HepG2 (cell line): ENCODE data around the gene ASCL2. TPM values are rescaled to one million over a fixed set of nuclear protein-coding genes. Genes with fewer than 3 reads are reported as not detected.

ENCODE experiments used
- ATAC-seq: fragments of 200-7000 bp; cut with Tn5 transposase; 3 replicates; pipeline ENCODE4 v1.9.1; 2020; ENCODE audit warnings: mild to moderate bottlenecking, moderate library complexity
- BruUV-seq: library from RNA; stranded (reverse); fragments of 400-500 nt; replicated peaks from 2 replicates; lab custom pipeline; 2021; lab: Mats Ljungman, UMichigan
- CTCF ChIA-PET: fragments of 300-600 bp; formaldehyde crosslinking; extraction: SDS; loops from one replicate; lab custom pipeline; 2021; ENCODE audit warnings: low total read pairs, inconsistent platforms, low intra/inter-chr PET ratio; lab: Yijun Ruan, JAX
- POLR2A ChIA-PET: fragments of 350-600 bp; sonication (Branson Sonifier 250); formaldehyde crosslinking; loops from one replicate; lab custom pipeline; 2020; ENCODE audit warnings: antibody characterized with exemption, inconsistent platforms; lab: Yijun Ruan, JAX
- DNase-seq: peaks from one replicate; pipeline ENCODE4 v3.0.0-alpha.2; 2015; ENCODE audit warnings: low spot score
- FAIRE-seq: peaks from 3 replicates; lab custom pipeline; 2011; peaks lifted over from hg19 to GRCh38; lab: Jason Lieb, UNC
- H2AFZ ChIP-seq: one replicate; pipeline ENCODE4 v1.6.1; 2011; ENCODE audit warnings: low read length, inconsistent platforms
- H3K27ac ChIP-seq: fragments of 300-600 bp; 3 replicates; pipeline ENCODE4 v1.8.0; 2011; ENCODE audit warnings: mixed run types, mild to moderate bottlenecking, mixed read lengths, low read length, inconsistent platforms; ENCODE audit not compliant: insufficient read depth; ENCODE audit errors: extremely low read length
- H3K27me3 ChIP-seq, 2 experiments: fragments of 200-600 bp in 1 of 2; 2 replicates in 1 of 2; 3 replicates in 1 of 2; pipeline versions ENCODE4 v1.6.0 to v1.8.0; 2011; ENCODE audit warnings: low read length in 2 of 2, mild to moderate bottlenecking in 2 of 2, moderate library complexity in 2 of 2, inconsistent platforms in 1 of 2; ENCODE audit not compliant: insufficient read depth in 2 of 2, control insufficient read depth in 1 of 2
- H3K36me3 ChIP-seq, 2 experiments: fragments of 200-600 bp in 1 of 2; replicated peaks in 1 of 2; 2 replicates in 1 of 2; 3 replicates in 1 of 2; pipeline versions ENCODE4 v1.5.1 to v1.8.0; 2011; ENCODE audit warnings: low read length in 2 of 2, inconsistent platforms in 1 of 2; ENCODE audit not compliant: insufficient read depth in 2 of 2, control insufficient read depth in 1 of 2
- H3K4me1 ChIP-seq: 2 replicates; pipeline ENCODE4 v1.5.1; 2012; ENCODE audit warnings: low read length, inconsistent platforms; ENCODE audit not compliant: insufficient read depth
- H3K4me2 ChIP-seq: 2 replicates; pipeline ENCODE4 v1.6.0; 2011; ENCODE audit warnings: low read depth, low read length, inconsistent platforms
- H3K4me3 ChIP-seq, 3 experiments: fragments of 200-600 bp in 1 of 3; sonication (generic), shearing (Covaris generic) in 1 of 3; replicated peaks in 1 of 3; 2 replicates each; pipeline ENCODE4 v1.5.1; 2011 to 2016; ENCODE audit warnings: low read length in 3 of 3, inconsistent platforms in 2 of 3, low read depth in 2 of 3, mild to moderate bottlenecking in 2 of 3, control low read depth in 1 of 3, mixed read lengths in 1 of 3; ENCODE audit not compliant: insufficient read depth in 1 of 3
- H3K79me2 ChIP-seq: one replicate; pipeline ENCODE4 v1.6.1; 2011; ENCODE audit warnings: low read length, inconsistent platforms; ENCODE audit not compliant: insufficient read depth
- H3K9ac ChIP-seq: 2 replicates; pipeline ENCODE4 v1.6.0; 2011; ENCODE audit warnings: mild to moderate bottlenecking, low read depth, low read length, inconsistent platforms; ENCODE audit not compliant: insufficient read depth
- H3K9me3 ChIP-seq: 2 replicates; pipeline ENCODE4 v1.5.1; 2012; ENCODE audit warnings: mild to moderate bottlenecking, low read length
- H4K20me1 ChIP-seq: 2 replicates; pipeline ENCODE4 v1.6.0; 2011; ENCODE audit warnings: inconsistent platforms, mild to moderate bottlenecking, low read length, moderate library complexity; ENCODE audit not compliant: insufficient read depth
- SIX1 ChIP-seq: sonication (generic); formaldehyde crosslinking; IDR thresholded peaks from 2 replicates; pipeline ENCODE4 v1.4.0; 2020; ENCODE audit warnings: missing genetic modification reagents, borderline replicate concordance
- WGBS: methylation state at CpG from one replicate; pipeline ENCODE4 v1.1.6; 2017; ENCODE audit warnings: low lambda C conversion rate; 5-methylcytosine and 5-hydroxymethylcytosine counted together
- in situ Hi-C: cut with HindIII; loops from 2 replicates; pipeline ENCODE4 v1.10.0; 2017; ENCODE audit warnings: low pct_unique_long_range_greater_than_20kb; ENCODE audit not compliant: extremely low pct_ligation_motif_present
- intact Hi-C: fragments of 100-400 bp; cut with micrococcal nuclease; formaldehyde crosslinking; loops from one replicate; pipeline ENCODE4 v1.10.0; 2022; ENCODE audit not compliant: unreplicated experiment
- polyA plus RNA-seq, 8 experiments: library from polyadenylated mRNA; depleted of rRNA in 3 of 8; stranded (reverse) in 7 of 8; unstranded in 1 of 8; fragments of >200 nt; fragmentation: Illumina TruSeq in 4 of 8; extraction: Trizol in 4 of 8; gene quantifications; 2 replicates each; pipeline versions ENCODE4 v1.2.1 to v1.2.3, GENCODE V29; 2011 to 2016; ENCODE audit warnings: low read depth in 4 of 8, missing spikeins in 1 of 8, mixed read lengths in 1 of 8; ENCODE audit not compliant: insufficient read depth in 1 of 8
- total RNA-seq, 5 experiments: library from RNA; depleted of rRNA; stranded (reverse); fragments of >200 nt; fragmentation: Illumina TruSeq; extraction: Trizol; gene quantifications; 2 replicates each; pipeline ENCODE4 v1.2.3, GENCODE V29; 2016; ENCODE audit warnings: low read depth in 1 of 5
- TF ChIP-seq, protein P1 (sequence below): sonication (generic); formaldehyde crosslinking; IDR thresholded peaks from 2 replicates; pipeline ENCODE4 v1.9.0; 2021; ENCODE audit warnings: mild to moderate bottlenecking, missing genetic modification reagents
- TF ChIP-seq, protein P2 (sequence below): sonication (generic); formaldehyde crosslinking; IDR thresholded peaks from 2 replicates; pipeline ENCODE4 v1.4.0; 2020; ENCODE audit warnings: missing genetic modification reagents, borderline replicate concordance

ASCL2 gene
- total and polyA plus RNA-seq, 2 of the 13 experiments (the other 11 are each of a cell fraction or from before 2014, with no cell fraction given) = 0.07 TPM; not detected in 1

DNA sequence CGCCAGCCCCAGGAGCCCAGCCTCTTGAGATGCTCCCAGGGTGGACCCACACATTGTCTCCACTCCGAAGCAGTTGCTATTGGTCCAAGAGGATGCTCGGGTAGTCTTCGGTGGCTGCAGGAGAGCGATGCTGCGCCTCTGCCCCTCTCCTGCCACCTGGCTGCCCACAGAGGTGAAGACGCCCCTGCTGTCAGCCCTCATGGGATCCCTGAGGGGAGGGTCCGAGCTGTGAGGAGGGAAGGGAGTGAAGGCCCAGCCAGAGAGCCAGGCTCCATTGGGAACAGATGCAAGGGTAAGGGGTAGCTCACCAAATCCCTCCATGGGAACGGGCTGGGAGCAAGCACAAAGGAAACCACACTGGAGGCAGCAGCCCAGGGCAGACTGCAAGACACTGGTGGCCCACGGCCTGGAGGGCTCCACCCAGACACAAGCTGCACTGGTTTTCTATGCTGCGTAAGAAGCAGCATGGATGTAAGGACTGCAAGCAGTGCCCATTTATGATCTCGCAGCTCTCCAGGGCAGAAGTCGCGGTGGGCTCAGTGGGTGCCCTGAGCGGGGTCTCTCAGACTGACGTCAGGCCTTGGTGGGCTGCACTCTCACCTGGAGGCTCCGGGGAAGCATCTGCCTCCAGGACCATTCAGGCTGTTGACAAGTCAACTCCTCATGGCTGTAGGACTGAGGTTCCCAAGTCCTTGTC, 47.1 kb upstream of the ASCL2 start (continued):
- TF ChIP-seq, protein P1, sequence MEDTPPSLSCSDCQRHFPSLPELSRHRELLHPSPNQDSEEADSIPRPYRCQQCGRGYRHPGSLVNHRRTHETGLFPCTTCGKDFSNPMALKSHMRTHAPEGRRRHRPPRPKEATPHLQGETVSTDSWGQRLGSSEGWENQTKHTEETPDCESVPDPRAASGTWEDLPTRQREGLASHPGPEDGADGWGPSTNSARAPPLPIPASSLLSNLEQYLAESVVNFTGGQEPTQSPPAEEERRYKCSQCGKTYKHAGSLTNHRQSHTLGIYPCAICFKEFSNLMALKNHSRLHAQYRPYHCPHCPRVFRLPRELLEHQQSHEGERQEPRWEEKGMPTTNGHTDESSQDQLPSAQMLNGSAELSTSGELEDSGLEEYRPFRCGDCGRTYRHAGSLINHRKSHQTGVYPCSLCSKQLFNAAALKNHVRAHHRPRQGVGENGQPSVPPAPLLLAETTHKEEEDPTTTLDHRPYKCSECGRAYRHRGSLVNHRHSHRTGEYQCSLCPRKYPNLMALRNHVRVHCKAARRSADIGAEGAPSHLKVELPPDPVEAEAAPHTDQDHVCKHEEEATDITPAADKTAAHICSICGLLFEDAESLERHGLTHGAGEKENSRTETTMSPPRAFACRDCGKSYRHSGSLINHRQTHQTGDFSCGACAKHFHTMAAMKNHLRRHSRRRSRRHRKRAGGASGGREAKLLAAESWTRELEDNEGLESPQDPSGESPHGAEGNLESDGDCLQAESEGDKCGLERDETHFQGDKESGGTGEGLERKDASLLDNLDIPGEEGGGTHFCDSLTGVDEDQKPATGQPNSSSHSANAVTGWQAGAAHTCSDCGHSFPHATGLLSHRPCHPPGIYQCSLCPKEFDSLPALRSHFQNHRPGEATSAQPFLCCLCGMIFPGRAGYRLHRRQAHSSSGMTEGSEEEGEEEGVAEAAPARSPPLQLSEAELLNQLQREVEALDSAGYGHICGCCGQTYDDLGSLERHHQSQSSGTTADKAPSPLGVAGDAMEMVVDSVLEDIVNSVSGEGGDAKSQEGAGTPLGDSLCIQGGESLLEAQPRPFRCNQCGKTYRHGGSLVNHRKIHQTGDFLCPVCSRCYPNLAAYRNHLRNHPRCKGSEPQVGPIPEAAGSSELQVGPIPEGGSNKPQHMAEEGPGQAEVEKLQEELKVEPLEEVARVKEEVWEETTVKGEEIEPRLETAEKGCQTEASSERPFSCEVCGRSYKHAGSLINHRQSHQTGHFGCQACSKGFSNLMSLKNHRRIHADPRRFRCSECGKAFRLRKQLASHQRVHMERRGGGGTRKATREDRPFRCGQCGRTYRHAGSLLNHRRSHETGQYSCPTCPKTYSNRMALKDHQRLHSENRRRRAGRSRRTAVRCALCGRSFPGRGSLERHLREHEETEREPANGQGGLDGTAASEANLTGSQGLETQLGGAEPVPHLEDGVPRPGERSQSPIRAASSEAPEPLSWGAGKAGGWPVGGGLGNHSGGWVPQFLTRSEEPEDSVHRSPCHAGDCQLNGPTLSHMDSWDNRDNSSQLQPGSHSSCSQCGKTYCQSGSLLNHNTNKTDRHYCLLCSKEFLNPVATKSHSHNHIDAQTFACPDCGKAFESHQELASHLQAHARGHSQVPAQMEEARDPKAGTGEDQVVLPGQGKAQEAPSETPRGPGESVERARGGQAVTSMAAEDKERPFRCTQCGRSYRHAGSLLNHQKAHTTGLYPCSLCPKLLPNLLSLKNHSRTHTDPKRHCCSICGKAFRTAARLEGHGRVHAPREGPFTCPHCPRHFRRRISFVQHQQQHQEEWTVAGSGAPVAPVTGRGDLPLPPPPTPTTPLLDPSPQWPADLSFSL (CRISPR knock-in tag) = no peak

DNA sequence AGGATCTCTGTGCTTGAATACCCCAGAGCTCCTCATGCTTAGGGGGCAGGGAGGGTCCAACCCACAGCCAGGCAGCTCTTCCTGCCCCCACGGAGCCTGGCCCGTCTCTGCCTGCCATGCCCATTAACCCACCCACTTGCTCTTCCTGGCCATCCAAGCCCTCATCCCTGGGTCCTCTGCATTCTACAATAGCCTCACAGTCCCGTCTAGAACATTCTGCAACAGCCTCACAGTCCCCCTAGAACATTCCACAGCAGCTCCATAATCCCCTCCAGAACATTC, 46.5 kb upstream of the ASCL2 start:
- Histone ChIP-seq H3K36me3 (no peaks in the 10 kb centered on the region), H3K27ac (no peak overlapping the region), H3K4me2 (no peak overlapping the region), H3K4me3 (no peak overlapping the region), H2AFZ (no peak overlapping the region), H3K9ac (no peak overlapping the region), H4K20me1 (no peaks in the 10 kb centered on the region), H3K9me3 (no peaks in the 10 kb centered on the region), H3K79me2 (no peaks in the 10 kb centered on the region), H3K27me3 (peaks cover 16 to 31% of the 10 kb centered on the region in 2 experiments; a peak in 3 of 5 replicates), H3K4me1 (no peaks in the 10 kb centered on the region)
- TF ChIP-seq, protein P2, sequence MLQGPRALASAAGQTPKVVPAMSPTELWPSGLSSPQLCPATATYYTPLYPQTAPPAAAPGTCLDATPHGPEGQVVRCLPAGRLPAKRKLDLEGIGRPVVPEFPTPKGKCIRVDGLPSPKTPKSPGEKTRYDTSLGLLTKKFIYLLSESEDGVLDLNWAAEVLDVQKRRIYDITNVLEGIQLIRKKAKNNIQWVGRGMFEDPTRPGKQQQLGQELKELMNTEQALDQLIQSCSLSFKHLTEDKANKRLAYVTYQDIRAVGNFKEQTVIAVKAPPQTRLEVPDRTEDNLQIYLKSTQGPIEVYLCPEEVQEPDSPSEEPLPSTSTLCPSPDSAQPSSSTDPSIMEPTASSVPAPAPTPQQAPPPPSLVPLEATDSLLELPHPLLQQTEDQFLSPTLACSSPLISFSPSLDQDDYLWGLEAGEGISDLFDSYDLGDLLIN (CRISPR knock-in tag) = no peak
- no peak for TF ChIP-seq SIX1
- POLR2A ChIA-PET = no interaction called here
- CTCF ChIA-PET = no interaction called here
- no peak for DNase-seq
- no TSS peak for BruUV-seq
- intact Hi-C loops = loop anchor here (10.0 kb wide), 1 partner anchor 218 kb away; no protein-coding TSS in a partner anchor
- FAIRE-seq = no peak
- WGBS = 0% methylated on average over 1 of the region's 3 CpGs
- in situ Hi-C loops = no loop called here
- ATAC-seq = no peak
